GM23338 (cell line): ENCODE data around the gene RNF166.

Source experiments
- CREB1 ChIP-seq: fragments of 250-450 bp; sonication (Bioruptor Pico); IDR thresholded peaks from 2 replicates; pipeline ENCODE4 v1.5.0; 2020; ENCODE audit warnings: low read depth, mild to moderate bottlenecking, moderate library complexity
- CTCF ChIP-seq, 2 experiments: fragments of 200-600 bp in 1 of 2; sonication (generic) in 1 of 2; conservative IDR thresholded peaks; 2 replicates each; pipeline versions ENCODE4 v1.5.1 to v1.6.1; 2016 to 2017; ENCODE audit warnings: antibody characterized with exemption in 2 of 2, low read depth in 2 of 2, mild to moderate bottlenecking in 2 of 2, moderate library complexity in 1 of 2
- EZH2 ChIP-seq: fragments of 200-600 bp; sonication (generic); IDR thresholded peaks from one replicate; pipeline ENCODE4 v1.8.0; 2017; ENCODE audit warnings: antibody characterized with exemption, mild to moderate bottlenecking, low read depth; ENCODE audit not compliant: unreplicated experiment
- EZH2phosphoT487 ChIP-seq: fragments of 200-600 bp; sonication (generic); IDR thresholded peaks from one replicate; pipeline ENCODE4 v1.8.1; 2018; ENCODE audit warnings: antibody characterized with exemption; ENCODE audit not compliant: unreplicated experiment
- POLR2AphosphoS5 ChIP-seq: IDR thresholded peaks from 2 replicates; pipeline ENCODE4 v1.6.1; 2016; ENCODE audit warnings: antibody characterized with exemption, low read depth
- REST ChIP-seq: IDR thresholded peaks from one replicate; pipeline ENCODE4 v1.6.1; 2018; ENCODE audit warnings: antibody characterized with exemption; ENCODE audit not compliant: unreplicated experiment
- STAT1 ChIP-seq: IDR thresholded peaks from one replicate; pipeline ENCODE4 v1.6.1; 2016; ENCODE audit warnings: antibody characterized with exemption; ENCODE audit not compliant: unreplicated experiment

GRCh38 chr16:88726981-88727380, 20.8 kb upstream of the RNF166 start:
- no peak for TF ChIP-seq CTCF (conservative IDR thresholded peaks at IDR 0.05; ENCODE audit: low read depth in 2 of 2)
- TF ChIP-seq POLR2AphosphoS5 = no peak
- TF ChIP-seq EZH2phosphoT487 = no peak
- TF ChIP-seq STAT1 = no peak
- no peak for TF ChIP-seq EZH2
- TF ChIP-seq REST = no peak
- no peak for TF ChIP-seq CREB1 (CRISPR knock-in tag)
